H1 (cell line): ENCODE data around the gene ALG2. TPM values are rescaled to one million over a fixed set of nuclear protein-coding genes. Genes with fewer than 3 reads are reported as not detected.

Experiments
- MAX ChIP-seq: IDR thresholded peaks from 2 replicates; pipeline ENCODE4 v1.6.1; 2012; ENCODE audit warnings: inconsistent platforms
- RFX5 ChIP-seq: IDR thresholded peaks from 2 replicates; pipeline ENCODE4 v1.6.1; 2011; ENCODE audit warnings: low read depth, low read length, improper control_type of control experiment, borderline replicate concordance
- ZNF274 ChIP-seq: IDR thresholded peaks from 2 replicates; pipeline ENCODE4 v1.7.0; 2012; ENCODE audit warnings: low read length, borderline replicate concordance; ENCODE audit errors: extremely low read depth
- polyA plus RNA-seq, 7 experiments: library from polyadenylated mRNA; depleted of rRNA in 3 of 7; stranded (reverse) in 5 of 7; unstranded in 2 of 7; fragments of >200 nt in 5 of 7; fragments of 200-250 nt in 2 of 7; gene quantifications; 1 replicate in 5 of 7; 2 replicates in 1 of 7; 4 replicates in 1 of 7; pipeline versions ENCODE4 v1.2.1 to v1.2.3, GENCODE V29; 2011 to 2013; ENCODE audit warnings: missing spikeins in 2 of 7, mixed read lengths in 2 of 7
- total RNA-seq: library from RNA; stranded (reverse); fragmentation: NEBNext Ultra II Directional; extraction: Animal tissue kit (Norgen Biotek cat#: 25700); gene quantifications from 2 replicates; pipeline ENCODE4 v1.2.1, GENCODE V29; 2021

ALG2 gene
- total and polyA plus RNA-seq, 2 of the 8 experiments (the other 6 are each of a cell fraction or from before 2014, with no cell fraction given), result 27.1 to 30.7 TPM

- no peak for TF ChIP-seq ZNF274
- TF ChIP-seq RFX5, result no peak
- no peak for TF ChIP-seq MAX
These were observed 2.7 kb upstream of the ALG2 start (continued) for GRCh38 chr9:99224445-99224844.
